ENCODE measurements around the gene PDZRN4. TPM values are rescaled to one million over a fixed set of nuclear protein-coding genes. Genes with fewer than 3 reads are reported as not detected.
"Not testable (repeated sequence)": the region's sequence is repeated elsewhere in the genome, so short reads cannot be mapped to it uniquely, and the experiment has no call there.

PDZRN4 gene
- total RNA-seq, 4 donors from 2014 or later = 2.1 to 10.6 (median 5.8) TPM

- H3K9me3 ChIP-seq = no peaks in the 10 kb centered on the region
- no peak for DNase-seq
- no peaks in the 10 kb centered on the region for H3K36me3 ChIP-seq
- no peaks in the 10 kb centered on the region for H3K27me3 ChIP-seq
- no peak overlapping the region for H3K27ac ChIP-seq
- no peak for TF ChIP-seq CTCF (IDR thresholded peaks at IDR 0.05)
- no peaks in the 10 kb centered on the region for H3K4me1 ChIP-seq
- no peak overlapping the region for H3K4me3 ChIP-seq
- intact Hi-C loops (cut with DNase I; ENCODE audit: low total_unique reads) = no loop called here
Observed at GRCh38 chr12:41612892-41613557, 424.9 kb downstream of the PDZRN4 start.

- H3K9me3 ChIP-seq; H3K36me3 ChIP-seq; H3K4me1 ChIP-seq; H3K27ac ChIP-seq; intact Hi-C loops (cut with DNase I; ENCODE audit: low total_unique reads); DNase-seq; H3K27me3 ChIP-seq; H3K4me3 ChIP-seq: not testable (repeated sequence)
Observed at GRCh38 chr12:41615174-41615573, 427.1 kb downstream of the PDZRN4 start.

- no peak for DNase-seq
- Histone ChIP-seq H3K9me3 (no peaks in the 10 kb centered on the region), H3K27ac (no peak overlapping the region), H3K36me3 (no peaks in the 10 kb centered on the region), H3K4me3 (no peak overlapping the region), H3K4me1 (no peaks in the 10 kb centered on the region), H3K27me3 (no peaks in the 10 kb centered on the region)
- intact Hi-C loops (cut with DNase I; ENCODE audit: low total_unique reads) = no loop called here
- TF ChIP-seq CTCF (IDR thresholded peaks at IDR 0.05) (no peak), POLR2A (IDR thresholded peaks at IDR 0.05) (no peak)
Observed at GRCh38 chr12:41619705-41620104, 431.6 kb downstream of the PDZRN4 start.

GRCh38 chr12:41621291-41621690 is 433.2 kb downstream of the PDZRN4 start:
- TF ChIP-seq CTCF (IDR thresholded peaks at IDR 0.05) (no peak), POLR2A (IDR thresholded peaks at IDR 0.05) (no peak)
- no peak for DNase-seq
- intact Hi-C loops (cut with DNase I; ENCODE audit: low total_unique reads) = no loop called here
- Histone ChIP-seq H3K4me1 (no peaks in the 10 kb centered on the region), H3K4me3 (no peak overlapping the region), H3K27ac (no peak overlapping the region), H3K36me3 (no peaks in the 10 kb centered on the region), H3K9me3 (no peaks in the 10 kb centered on the region), H3K27me3 (no peaks in the 10 kb centered on the region)
